Endothelial cell of umbilical vein (primary cell): Measurements from ENCODE around the gene ATP2C2. TPM values are rescaled to one million over a fixed set of nuclear protein-coding genes. Genes with fewer than 3 reads are reported as not detected.

Experiments used
- BruUV-seq: library from RNA; stranded (reverse); fragments of 400-500 nt; replicated peaks from 2 replicates; lab custom pipeline; 2021; lab: Mats Ljungman, UMichigan
- CTCF ChIA-PET: fragments of 300-600, 350-600 bp; sonication (Branson Sonifier 250); formaldehyde crosslinking; loops from one replicate; lab custom pipeline; 2021; ENCODE audit warnings: antibody characterized with exemption, inconsistent platforms; lab: Charles Lee
- POLR2A ChIA-PET: fragments of 300-600, 350-600 bp; sonication (Branson Sonifier 250); formaldehyde crosslinking; loops from one replicate; lab custom pipeline; 2021; ENCODE audit warnings: antibody characterized with exemption, inconsistent platforms; lab: Charles Lee
- DNase-seq: peaks from one replicate; pipeline ENCODE4 v3.0.0-alpha.2; 2011; ENCODE audit warnings: low read depth, low spot score
- FAIRE-seq: peaks from 2 replicates; lab custom pipeline; 2011; peaks lifted over from hg19 to GRCh38; lab: Jason Lieb, UNC
- H2AFZ ChIP-seq: 2 replicates; pipeline ENCODE4 v1.6.0; 2012; ENCODE audit warnings: low read depth, low read length, control low read depth, inconsistent platforms
- H3K27ac ChIP-seq: 2 replicates; pipeline ENCODE4 v1.5.1; 2011; ENCODE audit warnings: low read depth, mild to moderate bottlenecking, control low read depth, low read length, moderate library complexity; ENCODE audit not compliant: insufficient read depth
- H3K27me3 ChIP-seq, 2 experiments: 2 replicates each; pipeline versions ENCODE4 v1.6.0 to v1.6.1; 2011; ENCODE audit warnings: low read length in 2 of 2, mixed read lengths in 1 of 2; ENCODE audit not compliant: control insufficient read depth in 2 of 2, insufficient read depth in 2 of 2
- H3K36me3 ChIP-seq, 2 experiments: 2 replicates in 1 of 2; 3 replicates in 1 of 2; pipeline ENCODE4 v1.5.1; 2011; ENCODE audit warnings: low read length in 2 of 2, mild to moderate bottlenecking in 1 of 2, moderate library complexity in 1 of 2; ENCODE audit not compliant: control insufficient read depth in 2 of 2, insufficient read depth in 2 of 2; ENCODE audit errors: extremely low read depth in 1 of 2
- H3K4me1 ChIP-seq: 3 replicates; pipeline ENCODE4 v1.5.1; 2011; ENCODE audit warnings: mild to moderate bottlenecking, low read length; ENCODE audit not compliant: control insufficient read depth, insufficient read depth; ENCODE audit errors: extremely low read depth
- H3K4me2 ChIP-seq: 2 replicates; pipeline ENCODE4 v1.6.1; 2011; ENCODE audit warnings: low read length, control low read depth, mixed read lengths; ENCODE audit not compliant: insufficient read depth
- H3K4me3 ChIP-seq, 3 experiments: fragments of 200-600 bp in 1 of 3; sonication (generic), shearing (Covaris generic) in 1 of 3; replicated peaks in 1 of 3; 2 replicates each; pipeline ENCODE4 v1.5.1; 2011 to 2016; ENCODE audit warnings: control low read depth in 3 of 3, low read length in 3 of 3, mild to moderate bottlenecking in 2 of 3, inconsistent platforms in 1 of 3, low read depth in 1 of 3, moderate library complexity in 1 of 3; ENCODE audit not compliant: insufficient read depth in 1 of 3
- H3K79me2 ChIP-seq: 2 replicates; pipeline ENCODE4 v1.6.0; 2012; ENCODE audit warnings: low read length, inconsistent platforms; ENCODE audit not compliant: control insufficient read depth, insufficient read depth
- H3K9ac ChIP-seq: replicated peaks from 2 replicates; pipeline ENCODE3; 2011; ENCODE audit warnings: low read length, control low read depth; ENCODE audit not compliant: insufficient read depth; ENCODE audit errors: extremely low read depth
- H3K9me1 ChIP-seq: replicated peaks from 3 replicates; pipeline ENCODE4 v1.6.0; 2011; ENCODE audit warnings: mild to moderate bottlenecking, low read length; ENCODE audit not compliant: control insufficient read depth, insufficient read depth; ENCODE audit errors: extremely low read depth
- H3K9me3 ChIP-seq: replicated peaks from 2 replicates; pipeline ENCODE4 v1.5.1; 2012; ENCODE audit warnings: low read length, inconsistent platforms; ENCODE audit not compliant: control insufficient read depth, insufficient read depth
- H4K20me1 ChIP-seq: replicated peaks from 2 replicates; pipeline ENCODE3; 2011; ENCODE audit warnings: mild to moderate bottlenecking, low read length; ENCODE audit not compliant: control insufficient read depth, insufficient read depth; ENCODE audit errors: extremely low read depth
- EZH2 ChIP-seq: IDR thresholded peaks from 2 replicates; pipeline ENCODE4 v1.6.1; 2012; ENCODE audit warnings: borderline replicate concordance, low read depth, mild to moderate bottlenecking, moderate library complexity, low read length, inconsistent platforms; ENCODE audit not compliant: severe bottlenecking
- FOS ChIP-seq: IDR thresholded peaks from 2 replicates; pipeline ENCODE4 v1.6.1; 2011; ENCODE audit warnings: mild to moderate bottlenecking, low read length, moderate library complexity, borderline replicate concordance; ENCODE audit not compliant: insufficient read depth
- GATA2 ChIP-seq: IDR thresholded peaks from 2 replicates; pipeline ENCODE4 v1.7.0; 2011; ENCODE audit warnings: low read depth, mild to moderate bottlenecking, moderate library complexity, mixed read lengths, low read length; ENCODE audit not compliant: insufficient read length, insufficient read depth
- JUN ChIP-seq: IDR thresholded peaks from 2 replicates; pipeline ENCODE4 v1.6.1; 2011; ENCODE audit warnings: borderline replicate concordance, low read depth; ENCODE audit not compliant: insufficient read length, insufficient read depth
- MYC ChIP-seq: IDR thresholded peaks from one replicate; pipeline ENCODE4 v1.6.1; 2011; ENCODE audit warnings: mild to moderate bottlenecking, low read depth, low read length
- POLR2A ChIP-seq: IDR thresholded peaks from 2 replicates; pipeline ENCODE4 v1.6.1; 2012; ENCODE audit warnings: low read depth, mild to moderate bottlenecking, control low read depth, low read length
- POLR2AphosphoS5 ChIP-seq: IDR thresholded peaks from 2 replicates; pipeline ENCODE4 v1.6.1; 2012; ENCODE audit warnings: low read depth, mild to moderate bottlenecking, control low read depth, low read length, moderate library complexity; ENCODE audit not compliant: insufficient read depth
- dilution Hi-C: fragments of 300-500 bp; cut with MboI; formaldehyde crosslinking; loops from one replicate; pipeline ENCODE4 v1.15.0; 2019; ENCODE audit warnings: low sequenced_read_pairs; ENCODE audit not compliant: extremely low pct_ligation_motif_present
- intact Hi-C: fragments of 100-400 bp; cut with micrococcal nuclease; formaldehyde crosslinking; loops from one replicate; pipeline ENCODE4 v1.10.0; 2022
- polyA plus RNA-seq, 4 experiments: library from polyadenylated mRNA; depleted of rRNA in 3 of 4; stranded (reverse) in 3 of 4; unstranded in 1 of 4; fragments of >200 nt; gene quantifications; 2 replicates each; pipeline versions ENCODE4 v1.2.1 to v1.2.3, GENCODE V29; 2011 to 2012; ENCODE audit warnings: missing spikeins in 1 of 4
- total RNA-seq: library from RNA; stranded (reverse); gene quantifications from 2 replicates; pipeline ENCODE4 v1.2.3, GENCODE V29; 2021
- TF ChIP-seq, protein P1 (sequence below), 2 donors: IDR thresholded peaks; 1 replicate in 1 of 2; 2 replicates in 1 of 2; pipeline ENCODE4 v1.5.1; 2011; ENCODE audit warnings: low read length in 2 of 2, mild to moderate bottlenecking in 2 of 2, moderate library complexity in 2 of 2, control low read depth in 1 of 2, inconsistent platforms in 1 of 2, low read depth in 1 of 2; ENCODE audit not compliant: insufficient read depth in 1 of 2; ENCODE audit errors: extremely low read depth in 1 of 2
- TF ChIP-seq, protein P2 (sequence below): IDR thresholded peaks from 2 replicates; pipeline ENCODE4 v1.6.1; 2011; ENCODE audit not compliant: insufficient read depth, insufficient read length

ATP2C2 gene
- total and polyA plus RNA-seq, 2 donors (not counting 3 experiments of a cell fraction or from before 2014, with no cell fraction given), result not detected

DNA sequence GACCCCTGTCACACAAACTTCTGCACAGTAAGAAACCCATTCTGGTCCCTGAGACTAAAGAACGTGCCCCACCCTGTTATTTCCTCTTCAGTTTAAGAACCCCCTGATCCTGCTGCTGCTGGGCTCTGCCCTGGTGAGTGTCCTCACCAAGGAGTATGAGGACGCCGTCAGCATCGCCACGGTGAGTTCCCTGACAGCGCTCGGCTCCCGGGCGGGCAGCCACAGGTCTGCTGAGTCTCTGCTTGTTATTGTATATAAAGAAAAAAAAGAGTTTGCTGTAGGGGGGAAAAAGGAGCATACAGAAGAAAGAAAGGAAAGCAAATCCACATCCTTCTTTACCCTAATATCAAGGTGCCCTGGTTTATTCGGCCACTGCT lies 40.0 kb downstream of the ATP2C2 start:
- H2AFZ ChIP-seq, result no peak overlapping the region
- dilution Hi-C loops, result loop anchor here (25.0 kb wide), 1 partner anchor 171 kb away; the partner anchor contains the start of gene KCNG4
- no peak for DNase-seq
- ChIA-PET CTCF (no interaction called here), POLR2A (no interaction called here)
- TF ChIP-seq POLR2AphosphoS5 (no peak), GATA2 (no peak), EZH2 (no peak), FOS (no peak), POLR2A (no peak), JUN (no peak), MYC (no peak)
- TF ChIP-seq, protein P1, sequence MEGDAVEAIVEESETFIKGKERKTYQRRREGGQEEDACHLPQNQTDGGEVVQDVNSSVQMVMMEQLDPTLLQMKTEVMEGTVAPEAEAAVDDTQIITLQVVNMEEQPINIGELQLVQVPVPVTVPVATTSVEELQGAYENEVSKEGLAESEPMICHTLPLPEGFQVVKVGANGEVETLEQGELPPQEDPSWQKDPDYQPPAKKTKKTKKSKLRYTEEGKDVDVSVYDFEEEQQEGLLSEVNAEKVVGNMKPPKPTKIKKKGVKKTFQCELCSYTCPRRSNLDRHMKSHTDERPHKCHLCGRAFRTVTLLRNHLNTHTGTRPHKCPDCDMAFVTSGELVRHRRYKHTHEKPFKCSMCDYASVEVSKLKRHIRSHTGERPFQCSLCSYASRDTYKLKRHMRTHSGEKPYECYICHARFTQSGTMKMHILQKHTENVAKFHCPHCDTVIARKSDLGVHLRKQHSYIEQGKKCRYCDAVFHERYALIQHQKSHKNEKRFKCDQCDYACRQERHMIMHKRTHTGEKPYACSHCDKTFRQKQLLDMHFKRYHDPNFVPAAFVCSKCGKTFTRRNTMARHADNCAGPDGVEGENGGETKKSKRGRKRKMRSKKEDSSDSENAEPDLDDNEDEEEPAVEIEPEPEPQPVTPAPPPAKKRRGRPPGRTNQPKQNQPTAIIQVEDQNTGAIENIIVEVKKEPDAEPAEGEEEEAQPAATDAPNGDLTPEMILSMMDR (IDR thresholded peaks at IDR 0.05; ENCODE audit: extremely low read depth in 1 of 2, insufficient read depth in 1 of 2, low read depth in 1 of 2, low read length in 2 of 2), result no peak
- TF ChIP-seq, protein P2, sequence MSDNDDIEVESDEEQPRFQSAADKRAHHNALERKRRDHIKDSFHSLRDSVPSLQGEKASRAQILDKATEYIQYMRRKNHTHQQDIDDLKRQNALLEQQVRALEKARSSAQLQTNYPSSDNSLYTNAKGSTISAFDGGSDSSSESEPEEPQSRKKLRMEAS, result no peak
- H3K9me1 ChIP-seq, result no peaks in the 10 kb centered on the region
- H3K9me3 ChIP-seq, result no peaks in the 10 kb centered on the region
- intact Hi-C loops, result no loop called here
- H3K4me3 ChIP-seq, result no peak overlapping the region
- H3K4me2 ChIP-seq, result no peak overlapping the region
- no peaks in the 10 kb centered on the region for H4K20me1 ChIP-seq
- no peaks in the 10 kb centered on the region for H3K4me1 ChIP-seq
- H3K27ac ChIP-seq, result no peak overlapping the region
- no TSS peak for BruUV-seq
- no peaks in the 10 kb centered on the region for H3K79me2 ChIP-seq
- H3K27me3 ChIP-seq, result no peaks in the 10 kb centered on the region
- no peak for FAIRE-seq
- no peak overlapping the region for H3K9ac ChIP-seq
- no peaks in the 10 kb centered on the region for H3K36me3 ChIP-seq
